ENCODE data around the gene SHANK2.

The SHANK2 gene

GRCh38 chr11:71232364-71232763, 20.0 kb downstream of the SHANK2 start:
- Histone ChIP-seq H3K9ac (ENCODE audit: low read depth, low read length, poor library complexity) (no peak overlapping the region), H2BK15ac (ENCODE audit: low read length) (no peak overlapping the region), H3K18ac (ENCODE audit: low read length) (no peak overlapping the region), H2AFZ (ENCODE audit: low read length) (no peak overlapping the region), H4K91ac (ENCODE audit: low read depth, low read length, poor library complexity) (no peak overlapping the region), H2BK120ac (ENCODE audit: low read depth, low read length) (no peak overlapping the region), H2BK12ac (ENCODE audit: low read length) (no peak overlapping the region), H3K23ac (ENCODE audit: low read depth, low read length, poor library complexity) (no peak overlapping the region), H3K4ac (ENCODE audit: low read length) (no peak overlapping the region), H3K4me1 (ENCODE audit: control insufficient read depth in 2 of 2, insufficient read depth in 1 of 2, low read depth in 1 of 2, low read length in 2 of 2) (peaks cover 0 to 5% of the 10 kb centered on the region in 2 donors), H2BK5ac (ENCODE audit: low read length) (no peak overlapping the region), H2AK5ac (ENCODE audit: low read depth, low read length) (no peak overlapping the region), H3K79me1 (ENCODE audit: low read depth, low read length) (no peaks in the 10 kb centered on the region), H4K8ac (ENCODE audit: low read depth, low read length) (no peak overlapping the region), H3K27me3 (ENCODE audit: control insufficient read depth in 3 of 3, insufficient read depth in 3 of 3, low read depth in 1 of 3, low read length in 3 of 3) (peaks cover 0 to 3% (median 0%) of the 10 kb centered on the region in 3 experiments), H3K27ac (replicated peaks; ENCODE audit: low read length) (no peak overlapping the region), H3K4me3 (ENCODE audit: low read length in 2 of 2) (no peak overlapping the region), H3K9me3 (replicated peaks in 1 of 2; ENCODE audit: control insufficient read depth in 2 of 2, insufficient read depth in 1 of 2, low read depth in 1 of 2, low read length in 2 of 2) (no peaks in the 10 kb centered on the region), H3K14ac (ENCODE audit: low read length) (no peak overlapping the region), H3K36me3 (replicated peaks in 1 of 2; ENCODE audit: control insufficient read depth in 2 of 2, insufficient read depth in 2 of 2, low read length in 2 of 2) (no peaks in the 10 kb centered on the region), H3K4me2 (ENCODE audit: insufficient read depth, low read length, poor library complexity, severe bottlenecking) (no peak overlapping the region)
- no peak for DNase-seq (ENCODE audit: low spot score)
- WGBS, 2 donors (ENCODE audit: extremely low coverage in 2 of 2, insufficient read length in 2 of 2, insufficient replicate concordance in 1 of 2), result no CpG with 5 or more reads among the region's 3 CpGs

- H2BK15ac ChIP-seq (ENCODE audit: low read length), result no peak overlapping the region
- no peak overlapping the region for H2BK5ac ChIP-seq (ENCODE audit: low read length)
- no peaks in the 10 kb centered on the region for H3K27me3 ChIP-seq (ENCODE audit: control insufficient read depth in 3 of 3, insufficient read depth in 3 of 3, low read depth in 1 of 3, low read length in 3 of 3)
- no peak overlapping the region for H3K23ac ChIP-seq (ENCODE audit: low read depth, low read length, poor library complexity)
- H3K14ac ChIP-seq (ENCODE audit: low read length), result no peak overlapping the region
- H3K27ac ChIP-seq (replicated peaks; ENCODE audit: low read length), result no peak overlapping the region
- H4K91ac ChIP-seq (ENCODE audit: low read depth, low read length, poor library complexity), result no peak overlapping the region
- no peak for DNase-seq (ENCODE audit: low spot score)
- no peak overlapping the region for H3K4ac ChIP-seq (ENCODE audit: low read length)
- no peak overlapping the region for H2AFZ ChIP-seq (ENCODE audit: low read length)
- no peaks in the 10 kb centered on the region for H3K4me1 ChIP-seq (ENCODE audit: control insufficient read depth in 2 of 2, insufficient read depth in 1 of 2, low read depth in 1 of 2, low read length in 2 of 2)
- H3K4me2 ChIP-seq (ENCODE audit: insufficient read depth, low read length, poor library complexity, severe bottlenecking), result no peak overlapping the region
- no peaks in the 10 kb centered on the region for H3K9me3 ChIP-seq (replicated peaks in 1 of 2; ENCODE audit: control insufficient read depth in 2 of 2, insufficient read depth in 1 of 2, low read depth in 1 of 2, low read length in 2 of 2)
- H4K8ac ChIP-seq (ENCODE audit: low read depth, low read length), result no peak overlapping the region
- no peak overlapping the region for H3K18ac ChIP-seq (ENCODE audit: low read length)
- no peak overlapping the region for H3K4me3 ChIP-seq (ENCODE audit: low read length in 2 of 2)
- no peak overlapping the region for H3K9ac ChIP-seq (ENCODE audit: low read depth, low read length, poor library complexity)
- H3K79me1 ChIP-seq (ENCODE audit: low read depth, low read length), result no peaks in the 10 kb centered on the region
- no peak overlapping the region for H2BK120ac ChIP-seq (ENCODE audit: low read depth, low read length)
- no CpG with 5 or more reads among the region's 1 CpG for WGBS, 2 donors (ENCODE audit: extremely low coverage in 2 of 2, insufficient read length in 2 of 2, insufficient replicate concordance in 1 of 2)
- H2AK5ac ChIP-seq (ENCODE audit: low read depth, low read length), result no peak overlapping the region
- H3K36me3 ChIP-seq (replicated peaks in 1 of 2; ENCODE audit: control insufficient read depth in 2 of 2, insufficient read depth in 2 of 2, low read length in 2 of 2), result no peaks in the 10 kb centered on the region
- H2BK12ac ChIP-seq (ENCODE audit: low read length), result no peak overlapping the region
Measured at GRCh38 chr11:71228961-71229360, 23.4 kb downstream of the SHANK2 start.

- WGBS, 2 donors (ENCODE audit: extremely low coverage in 2 of 2, insufficient read length in 2 of 2, insufficient replicate concordance in 1 of 2), result no CpG with 5 or more reads among the region's 1 CpG
- H3K36me3 ChIP-seq (replicated peaks in 1 of 2; ENCODE audit: control insufficient read depth in 2 of 2, insufficient read depth in 2 of 2, low read length in 2 of 2), result no peaks in the 10 kb centered on the region
- no peak overlapping the region for H2AFZ ChIP-seq (ENCODE audit: low read length)
- no peak overlapping the region for H2AK5ac ChIP-seq (ENCODE audit: low read depth, low read length)
- H2BK5ac ChIP-seq (ENCODE audit: low read length), result no peak overlapping the region
- no peak overlapping the region for H2BK120ac ChIP-seq (ENCODE audit: low read depth, low read length)
- no peak overlapping the region for H3K9ac ChIP-seq (ENCODE audit: low read depth, low read length, poor library complexity)
- no peak overlapping the region for H2BK15ac ChIP-seq (ENCODE audit: low read length)
- H3K4me1 ChIP-seq (ENCODE audit: control insufficient read depth in 2 of 2, insufficient read depth in 1 of 2, low read depth in 1 of 2, low read length in 2 of 2), result no peaks in the 10 kb centered on the region
- peaks cover 0 to 3% of the 10 kb centered on the region in 2 donors for H3K9me3 ChIP-seq (replicated peaks in 1 of 2; ENCODE audit: control insufficient read depth in 2 of 2, insufficient read depth in 1 of 2, low read depth in 1 of 2, low read length in 2 of 2)
- H4K91ac ChIP-seq (ENCODE audit: low read depth, low read length, poor library complexity), result no peak overlapping the region
- no peak overlapping the region for H3K18ac ChIP-seq (ENCODE audit: low read length)
- no peak overlapping the region for H3K14ac ChIP-seq (ENCODE audit: low read length)
- no peak overlapping the region for H3K4me2 ChIP-seq (ENCODE audit: insufficient read depth, low read length, poor library complexity, severe bottlenecking)
- no peak for DNase-seq (ENCODE audit: low spot score)
- H2BK12ac ChIP-seq (ENCODE audit: low read length), result no peak overlapping the region
- H3K4ac ChIP-seq (ENCODE audit: low read length), result no peak overlapping the region
- no peak overlapping the region for H4K8ac ChIP-seq (ENCODE audit: low read depth, low read length)
- H3K27ac ChIP-seq (replicated peaks; ENCODE audit: low read length), result no peak overlapping the region
- H3K79me1 ChIP-seq (ENCODE audit: low read depth, low read length), result no peaks in the 10 kb centered on the region
- H3K23ac ChIP-seq (ENCODE audit: low read depth, low read length, poor library complexity), result no peak overlapping the region
- peaks cover 0 to 2% (median 0%) of the 10 kb centered on the region in 3 experiments for H3K27me3 ChIP-seq (ENCODE audit: control insufficient read depth in 3 of 3, insufficient read depth in 3 of 3, low read depth in 1 of 3, low read length in 3 of 3)
- no peak overlapping the region for H3K4me3 ChIP-seq (ENCODE audit: low read length in 2 of 2)
Measured at GRCh38 chr11:71227058-71227659, 25.2 kb downstream of the SHANK2 start.

- no peak overlapping the region for H3K9ac ChIP-seq (ENCODE audit: low read depth, low read length, poor library complexity)
- no peaks in the 10 kb centered on the region for H3K4me1 ChIP-seq (ENCODE audit: control insufficient read depth in 2 of 2, insufficient read depth in 1 of 2, low read depth in 1 of 2, low read length in 2 of 2)
- H3K27me3 ChIP-seq (ENCODE audit: control insufficient read depth in 3 of 3, insufficient read depth in 3 of 3, low read depth in 1 of 3, low read length in 3 of 3), result peaks cover 0 to 2% (median 0%) of the 10 kb centered on the region in 3 experiments
- no peak overlapping the region for H3K4me2 ChIP-seq (ENCODE audit: insufficient read depth, low read length, poor library complexity, severe bottlenecking)
- H3K9me3 ChIP-seq (replicated peaks in 1 of 2; ENCODE audit: control insufficient read depth in 2 of 2, insufficient read depth in 1 of 2, low read depth in 1 of 2, low read length in 2 of 2), result peaks cover 0 to 3% of the 10 kb centered on the region in 2 donors
- H3K23ac ChIP-seq (ENCODE audit: low read depth, low read length, poor library complexity), result peak overlapping the region; percentile 45
- WGBS, 2 donors (ENCODE audit: extremely low coverage in 2 of 2, insufficient read length in 2 of 2, insufficient replicate concordance in 1 of 2), result no CpG with 5 or more reads among the region's 23 CpGs
- H3K79me1 ChIP-seq (ENCODE audit: low read depth, low read length), result no peaks in the 10 kb centered on the region
- peak overlapping the region; percentile 6 for H2AK5ac ChIP-seq (ENCODE audit: low read depth, low read length)
- no peak overlapping the region for H4K91ac ChIP-seq (ENCODE audit: low read depth, low read length, poor library complexity)
- H2BK5ac ChIP-seq (ENCODE audit: low read length), result peak overlapping the region; percentile 4
- no peak overlapping the region for H2BK15ac ChIP-seq (ENCODE audit: low read length)
- no peak overlapping the region for H3K27ac ChIP-seq (replicated peaks; ENCODE audit: low read length)
- H2AFZ ChIP-seq (ENCODE audit: low read length), result no peak overlapping the region
- H2BK12ac ChIP-seq (ENCODE audit: low read length), result no peak overlapping the region
- no peak overlapping the region for H3K4ac ChIP-seq (ENCODE audit: low read length)
- no peak for DNase-seq (ENCODE audit: low spot score)
- H4K8ac ChIP-seq (ENCODE audit: low read depth, low read length), result no peak overlapping the region
- no peak overlapping the region for H3K18ac ChIP-seq (ENCODE audit: low read length)
- peak overlapping the region; percentile 78 for H3K14ac ChIP-seq (ENCODE audit: low read length)
- no peaks in the 10 kb centered on the region for H3K36me3 ChIP-seq (replicated peaks in 1 of 2; ENCODE audit: control insufficient read depth in 2 of 2, insufficient read depth in 2 of 2, low read length in 2 of 2)
- no peak overlapping the region for H3K4me3 ChIP-seq (ENCODE audit: low read length in 2 of 2)
- peak overlapping the region; percentile 69 for H2BK120ac ChIP-seq (ENCODE audit: low read depth, low read length)
Measured at GRCh38 chr11:71223671-71224660, 28.4 kb downstream of the SHANK2 start.
